ELR (cell line): ENCODE measurements around the gene CCR5.
"Not testable (repeated sequence)": the region's sequence is repeated elsewhere in the genome, so short reads cannot be mapped to it uniquely, and the experiment has no call there.

Source experiments
- DNase-seq: peaks from one replicate; pipeline ENCODE4 v3.0.0-alpha.2; 2015; ENCODE audit warnings: low read depth

Gene CCR5

GRCh38 chr3:46386205-46386604 is 15.5 kb downstream of the CCR5 start:
- peak; percentile 87 for DNase-seq

GRCh38 chr3:46388847-46389246 is 18.1 kb downstream of the CCR5 start:
- DNase-seq: not testable (repeated sequence)

- DNase-seq: no peak
These were observed 18.6 kb downstream of the CCR5 start for GRCh38 chr3:46389306-46389705.

- not testable (repeated sequence) for DNase-seq
These were observed 20.8 kb downstream of the CCR5 start for GRCh38 chr3:46391526-46391925.

GRCh38 chr3:46393011-46393410 is 22.3 kb downstream of the CCR5 start:
- no peak for DNase-seq

GRCh38 chr3:46393554-46394434 is 23.0 kb downstream of the CCR5 start:
- peak; percentile 61 for DNase-seq

- peak; percentile 43 for DNase-seq
These were observed 24.5 kb downstream of the CCR5 start for GRCh38 chr3:46395210-46395661.

GRCh38 chr3:46395766-46396530 is 25.2 kb downstream of the CCR5 start:
- no peak for DNase-seq

GRCh38 chr3:46397111-46397510 is 26.4 kb downstream of the CCR5 start:
- DNase-seq: no peak

GRCh38 chr3:46398186-46398955 is 27.6 kb downstream of the CCR5 start:
- DNase-seq: no peak

- DNase-seq: no peak
These were observed 28.4 kb downstream of the CCR5 start for GRCh38 chr3:46399098-46399497.

GRCh38 chr3:46399557-46399956 is 28.8 kb downstream of the CCR5 start:
- DNase-seq: peak; percentile 63

- DNase-seq: peak; percentile 65
These were observed 29.4 kb downstream of the CCR5 start for GRCh38 chr3:46400000-46400734.

GRCh38 chr3:46400846-46401245 is 30.1 kb downstream of the CCR5 start:
- DNase-seq: no peak

GRCh38 chr3:46401579-46401978 is 30.8 kb downstream of the CCR5 start:
- DNase-seq: no peak

GRCh38 chr3:46402902-46403301 is 32.2 kb downstream of the CCR5 start:
- not testable (repeated sequence) for DNase-seq

- DNase-seq: no peak
These were observed 34.7 kb downstream of the CCR5 start for GRCh38 chr3:46405301-46406019.

GRCh38 chr3:46406443-46406787 is 35.7 kb downstream of the CCR5 start:
- peak; percentile 49 for DNase-seq

- peak; percentile 85 for DNase-seq
These were observed 36.3 kb downstream of the CCR5 start, which contains the start of the genes CCR5AS and CCRL2 for GRCh38 chr3:46406788-46407611. Gene CCR5AS (minus strand): TSS chr3:46407066. Gene CCRL2 (plus strand): TSS chr3:46407259. CDS start chr3:46408080, 821 bp downstream.

GRCh38 chr3:46407970-46408369 is 37.2 kb downstream of the CCR5 start:
- no peak for DNase-seq
